ENCODE results near the gene HRAS. TPM values are rescaled to one million over a fixed set of nuclear protein-coding genes. Genes with fewer than 3 reads are reported as not detected.
"Not testable (repeated sequence)": the region's sequence is repeated elsewhere in the genome, so short reads cannot be mapped to it uniquely, and the experiment has no call there.

The HRAS gene
- polyA plus RNA-seq, 2 donors = 163 to 257 TPM

- no peaks in the 10 kb centered on the region for H3K9me3 ChIP-seq (ENCODE audit: control insufficient read depth in 2 of 2, insufficient read depth in 1 of 2, low read depth in 1 of 2, low read length in 1 of 2)
- peaks cover 12 to 33% of the 10 kb centered on the region in 2 donors for H3K4me1 ChIP-seq (ENCODE audit: control insufficient read depth in 2 of 2, insufficient read depth in 2 of 2, low read length in 1 of 2)
- peak within 1 kb of the TSS; percentile 70 to 86 for H3K4me3 ChIP-seq (ENCODE audit: low read depth in 1 of 2, low read length in 2 of 2)
- 0 to 1% methylated on average over 53 to 98 of the region's 99 CpGs for WGBS, 2 donors
- H3K27ac ChIP-seq (ENCODE audit: low read depth in 2 of 2, low read length in 1 of 2) = peak within 1 kb of the TSS; percentile 95 to 99
- no peaks in the 10 kb centered on the region for H3K27me3 ChIP-seq (ENCODE audit: control insufficient read depth in 1 of 2, insufficient read depth in 2 of 2, low read length in 2 of 2)
- H3K36me3 ChIP-seq (ENCODE audit: control insufficient read depth in 2 of 2, insufficient read depth in 2 of 2, low read length in 1 of 2) = no peaks in the 10 kb centered on the region
These were observed 40.8 kb upstream of the HRAS start, which contains the start of gene PHRF1 for GRCh38 chr11:575996-576768. Gene PHRF1, plus strand, starts transcription at chr11:576470. Its CDS starts 5,043 bp downstream, at chr11:581513.

- Histone ChIP-seq H3K9me3 (ENCODE audit: control insufficient read depth in 2 of 2, insufficient read depth in 1 of 2, low read depth in 1 of 2, low read length in 1 of 2) (no peaks in the 10 kb centered on the region), H3K4me1 (ENCODE audit: control insufficient read depth in 2 of 2, insufficient read depth in 2 of 2, low read length in 1 of 2) (peaks cover 12 to 32% of the 10 kb centered on the region in 2 donors), H3K36me3 (ENCODE audit: control insufficient read depth in 2 of 2, insufficient read depth in 2 of 2, low read length in 1 of 2) (no peaks in the 10 kb centered on the region), H3K27me3 (ENCODE audit: control insufficient read depth in 1 of 2, insufficient read depth in 2 of 2, low read length in 2 of 2) (no peaks in the 10 kb centered on the region), H3K4me3 (ENCODE audit: low read depth in 1 of 2, low read length in 2 of 2) (peak overlapping the region; percentile 27 to 65), H3K27ac (ENCODE audit: low read depth in 2 of 2, low read length in 1 of 2) (peak overlapping the region; percentile 84)
- 1% methylated on average over 59 to 80 of the region's 81 CpGs for WGBS, 2 donors
These were observed 40.1 kb upstream of the HRAS start for GRCh38 chr11:575313-575995.

- 24 to 25% methylated on average over 25 of the region's 25 CpGs for WGBS, 2 donors
- Histone ChIP-seq H3K27ac (ENCODE audit: low read depth in 2 of 2, low read length in 1 of 2) (peak overlapping the region; percentile 84), H3K4me3 (ENCODE audit: low read depth in 1 of 2, low read length in 2 of 2) (peak overlapping the region; percentile 27 to 65)
These were observed 39.4 kb upstream of the HRAS start for GRCh38 chr11:574632-575312.

GRCh38 chr11:574031-574570, 38.7 kb upstream of the HRAS start:
- H3K27me3 ChIP-seq (ENCODE audit: control insufficient read depth in 1 of 2, insufficient read depth in 2 of 2, low read length in 2 of 2); H3K27ac ChIP-seq (ENCODE audit: low read depth in 2 of 2, low read length in 1 of 2); H3K36me3 ChIP-seq (ENCODE audit: control insufficient read depth in 2 of 2, insufficient read depth in 2 of 2, low read length in 1 of 2); H3K9me3 ChIP-seq (ENCODE audit: control insufficient read depth in 2 of 2, insufficient read depth in 1 of 2, low read depth in 1 of 2, low read length in 1 of 2); H3K4me3 ChIP-seq (ENCODE audit: low read depth in 1 of 2, low read length in 2 of 2): not testable (repeated sequence)
- H3K4me1 ChIP-seq (ENCODE audit: control insufficient read depth in 2 of 2, insufficient read depth in 2 of 2, low read length in 1 of 2) = peaks cover 12 to 25% of the 10 kb centered on the region in 2 donors
- WGBS, 2 donors = 49 to 57% methylated on average over 14 of the region's 14 CpGs

More at GRCh38 chr11:574632-575312, 39.4 kb upstream of the HRAS start:
- Histone ChIP-seq H3K4me1 (ENCODE audit: control insufficient read depth in 2 of 2, insufficient read depth in 2 of 2, low read length in 1 of 2) (peaks cover 12 to 26% of the 10 kb centered on the region in 2 donors), H3K36me3 (ENCODE audit: control insufficient read depth in 2 of 2, insufficient read depth in 2 of 2, low read length in 1 of 2) (no peaks in the 10 kb centered on the region), H3K9me3 (ENCODE audit: control insufficient read depth in 2 of 2, insufficient read depth in 1 of 2, low read depth in 1 of 2, low read length in 1 of 2) (no peaks in the 10 kb centered on the region), H3K27me3 (ENCODE audit: control insufficient read depth in 1 of 2, insufficient read depth in 2 of 2, low read length in 2 of 2) (no peaks in the 10 kb centered on the region)

GRCh38 chr11:573146-573759, 37.9 kb upstream of the HRAS start:
- WGBS, 2 donors = 92% methylated on average over 16 of the region's 16 CpGs
- Histone ChIP-seq H3K4me3 (ENCODE audit: low read depth in 1 of 2, low read length in 2 of 2) (no peak overlapping the region), H3K9me3 (ENCODE audit: control insufficient read depth in 2 of 2, insufficient read depth in 1 of 2, low read depth in 1 of 2, low read length in 1 of 2) (no peaks in the 10 kb centered on the region), H3K27ac (ENCODE audit: low read depth in 2 of 2, low read length in 1 of 2) (no peak overlapping the region), H3K4me1 (ENCODE audit: control insufficient read depth in 2 of 2, insufficient read depth in 2 of 2, low read length in 1 of 2) (peaks cover 10 to 23% of the 10 kb centered on the region in 2 donors), H3K36me3 (ENCODE audit: control insufficient read depth in 2 of 2, insufficient read depth in 2 of 2, low read length in 1 of 2) (no peaks in the 10 kb centered on the region), H3K27me3 (ENCODE audit: control insufficient read depth in 1 of 2, insufficient read depth in 2 of 2, low read length in 2 of 2) (no peaks in the 10 kb centered on the region)

- Histone ChIP-seq H3K4me3 (ENCODE audit: low read depth in 1 of 2, low read length in 2 of 2) (no peak overlapping the region), H3K27me3 (ENCODE audit: control insufficient read depth in 1 of 2, insufficient read depth in 2 of 2, low read length in 2 of 2) (no peaks in the 10 kb centered on the region), H3K4me1 (ENCODE audit: control insufficient read depth in 2 of 2, insufficient read depth in 2 of 2, low read length in 1 of 2) (peaks cover 2 to 17% of the 10 kb centered on the region in 2 donors), H3K36me3 (ENCODE audit: control insufficient read depth in 2 of 2, insufficient read depth in 2 of 2, low read length in 1 of 2) (peaks cover 0 to 5% of the 10 kb centered on the region in 2 donors), H3K27ac (ENCODE audit: low read depth in 2 of 2, low read length in 1 of 2) (no peak overlapping the region), H3K9me3 (ENCODE audit: control insufficient read depth in 2 of 2, insufficient read depth in 1 of 2, low read depth in 1 of 2, low read length in 1 of 2) (no peaks in the 10 kb centered on the region)
- 73% methylated on average over 8 of the region's 8 CpGs for whole genome bisulfite sequencing, 2 donors
These were observed 36.4 kb upstream of the HRAS start for GRCh38 chr11:571802-572185.

GRCh38 chr11:569158-569885, 33.9 kb upstream of the HRAS start:
- no peaks in the 10 kb centered on the region for H3K27me3 ChIP-seq (ENCODE audit: control insufficient read depth in 1 of 2, insufficient read depth in 2 of 2, low read length in 2 of 2)
- H3K4me1 ChIP-seq (ENCODE audit: control insufficient read depth in 2 of 2, insufficient read depth in 2 of 2, low read length in 1 of 2) = peaks cover 0 to 17% of the 10 kb centered on the region in 2 donors
- 26 to 45% methylated on average over 35 to 36 of the region's 36 CpGs for WGBS, 2 donors
- H3K4me3 ChIP-seq (ENCODE audit: low read depth in 1 of 2, low read length in 2 of 2) = peak overlapping the region; percentile 65 to 83
- no peaks in the 10 kb centered on the region for H3K9me3 ChIP-seq (ENCODE audit: control insufficient read depth in 2 of 2, insufficient read depth in 1 of 2, low read depth in 1 of 2, low read length in 1 of 2)
- H3K27ac ChIP-seq (ENCODE audit: low read depth in 2 of 2, low read length in 1 of 2) = peak overlapping the region; percentile 89 to 91
- peaks cover 0 to 11% of the 10 kb centered on the region in 2 donors for H3K36me3 ChIP-seq (ENCODE audit: control insufficient read depth in 2 of 2, insufficient read depth in 2 of 2, low read length in 1 of 2)

- Histone ChIP-seq H3K36me3 (ENCODE audit: control insufficient read depth in 2 of 2, insufficient read depth in 2 of 2, low read length in 1 of 2) (peaks cover 0 to 14% of the 10 kb centered on the region in 2 donors), H3K27me3 (ENCODE audit: control insufficient read depth in 1 of 2, insufficient read depth in 2 of 2, low read length in 2 of 2) (no peaks in the 10 kb centered on the region), H3K27ac (ENCODE audit: low read depth in 2 of 2, low read length in 1 of 2) (peak overlapping the region; percentile 89 to 96), H3K9me3 (ENCODE audit: control insufficient read depth in 2 of 2, insufficient read depth in 1 of 2, low read depth in 1 of 2, low read length in 1 of 2) (no peaks in the 10 kb centered on the region), H3K4me1 (ENCODE audit: control insufficient read depth in 2 of 2, insufficient read depth in 2 of 2, low read length in 1 of 2) (peaks cover 0 to 20% of the 10 kb centered on the region in 2 donors), H3K4me3 (ENCODE audit: low read depth in 1 of 2, low read length in 2 of 2) (peak overlapping the region; percentile 65 to 83)
- WGBS, 2 donors = 1% methylated on average over 66 to 123 of the region's 123 CpGs
These were observed 33.2 kb upstream of the HRAS start for GRCh38 chr11:568306-569157.
